ENCODE data around the gene TRMU.
"Not testable (repeated sequence)": the region's sequence is repeated elsewhere in the genome, so short reads cannot be mapped to it uniquely, and the experiment has no call there.

The TRMU gene

GRCh38 chr22:46299101-46299500 is 36.4 kb upstream of the TRMU start:
- Histone ChIP-seq H4K20me1 (peaks cover 18% of the 10 kb centered on the region), H3K36me3 (peaks cover 59% of the 10 kb centered on the region), H3K9ac (peak overlapping the region; percentile 28; the same call in 1 of the 2 replicates), H3K9me3 (no peaks in the 10 kb centered on the region), H3K27me3 (no peaks in the 10 kb centered on the region), H3K4me2 (peak overlapping the region; percentile 88), H3K4me1 (peaks cover 59% of the 10 kb centered on the region), H3K27ac (no peak overlapping the region), H3K4me3 (no peak overlapping the region)
- no peak for TF ChIP-seq Cebpa-rat (IDR thresholded peaks at IDR 0.05)

- Histone ChIP-seq H3K27ac (no peak overlapping the region), H3K4me3 (no peak overlapping the region), H3K9ac (no peak overlapping the region; the same call in 1 of the 2 replicates), H3K4me2 (no peak overlapping the region), H4K20me1 (peaks cover 27% of the 10 kb centered on the region), H3K9me3 (no peaks in the 10 kb centered on the region), H3K36me3 (peaks cover 71% of the 10 kb centered on the region), H3K27me3 (no peaks in the 10 kb centered on the region), H3K4me1 (peaks cover 45% of the 10 kb centered on the region)
- TF ChIP-seq Cebpa-rat (IDR thresholded peaks at IDR 0.05) = no peak
Measured at GRCh38 chr22:46300491-46300890, 35.0 kb upstream of the TRMU start.

GRCh38 chr22:46303347-46303965 is 32.1 kb upstream of the TRMU start:
- Histone ChIP-seq H4K20me1 (peaks cover 38% of the 10 kb centered on the region), H3K4me2 (no peak overlapping the region), H3K9ac (no peak overlapping the region), H3K9me3 (no peaks in the 10 kb centered on the region), H3K36me3 (peaks cover 93% of the 10 kb centered on the region), H3K27ac (no peak overlapping the region), H3K27me3 (no peaks in the 10 kb centered on the region), H3K4me3 (no peak overlapping the region), H3K4me1 (peaks cover 22% of the 10 kb centered on the region)
- TF ChIP-seq Cebpa-rat (IDR thresholded peaks at IDR 0.05) = no peak

- Histone ChIP-seq H3K4me3 (no peak overlapping the region), H4K20me1 (peaks cover 58% of the 10 kb centered on the region), H3K4me2 (no peak overlapping the region), H3K4me1 (peaks cover 5% of the 10 kb centered on the region; the same call in 1 of the 2 replicates), H3K36me3 (peaks cover 96% of the 10 kb centered on the region), H3K9ac (no peak overlapping the region), H3K27me3 (no peaks in the 10 kb centered on the region), H3K27ac (peak overlapping the region; percentile 7; the same call in 1 of the 2 replicates), H3K9me3 (no peaks in the 10 kb centered on the region)
- TF ChIP-seq Cebpa-rat (IDR thresholded peaks at IDR 0.05) = no peak
Measured at GRCh38 chr22:46308283-46308988, 27.1 kb upstream of the TRMU start.

GRCh38 chr22:46309526-46310085 is 25.9 kb upstream of the TRMU start:
- no peak overlapping the region for H3K27ac ChIP-seq
- no peaks in the 10 kb centered on the region for H3K27me3 ChIP-seq
- H3K9me3 ChIP-seq = no peaks in the 10 kb centered on the region
- peaks cover 96% of the 10 kb centered on the region for H3K36me3 ChIP-seq
- H3K4me2 ChIP-seq = no peak overlapping the region
- no peak for TF ChIP-seq Cebpa-rat (IDR thresholded peaks at IDR 0.05)
- H3K9ac ChIP-seq = no peak overlapping the region
- H3K4me1 ChIP-seq = no peaks in the 10 kb centered on the region
- H4K20me1 ChIP-seq = peaks cover 46% of the 10 kb centered on the region
- no peak overlapping the region for H3K4me3 ChIP-seq

GRCh38 chr22:46312056-46312455 is 23.5 kb upstream of the TRMU start:
- Histone ChIP-seq H3K4me2 (no peak overlapping the region), H3K4me1 (no peaks in the 10 kb centered on the region), H3K36me3 (peaks cover 100% of the 10 kb centered on the region), H3K27ac (no peak overlapping the region; the same call in 1 of the 2 replicates), H3K9ac (no peak overlapping the region), H3K27me3 (no peaks in the 10 kb centered on the region), H4K20me1 (peaks cover 36% of the 10 kb centered on the region), H3K4me3 (no peak overlapping the region), H3K9me3 (no peaks in the 10 kb centered on the region)
- no peak for TF ChIP-seq Cebpa-rat (IDR thresholded peaks at IDR 0.05)

GRCh38 chr22:46312848-46313247 is 22.7 kb upstream of the TRMU start:
- not testable (repeated sequence) for H3K4me2 ChIP-seq, H3K9ac ChIP-seq, H3K9me3 ChIP-seq, H3K27me3 ChIP-seq, H3K4me3 ChIP-seq, H3K27ac ChIP-seq, H3K4me1 ChIP-seq
- Histone ChIP-seq H4K20me1 (peaks cover 35% of the 10 kb centered on the region), H3K36me3 (peaks cover 100% of the 10 kb centered on the region)

- H3K9me3 ChIP-seq = no peaks in the 10 kb centered on the region
Measured at GRCh38 chr22:46315976-46316375, 19.5 kb upstream of the TRMU start.

GRCh38 chr22:46317646-46318045 is 17.9 kb upstream of the TRMU start:
- Histone ChIP-seq H3K9ac (no peak overlapping the region), H3K4me1 (no peaks in the 10 kb centered on the region), H3K27ac (no peak overlapping the region), H3K27me3 (no peaks in the 10 kb centered on the region), H4K20me1 (peaks cover 34% of the 10 kb centered on the region; the same call in 1 of the 2 replicates), H3K4me3 (no peak overlapping the region), H3K9me3 (no peaks in the 10 kb centered on the region), H3K36me3 (peaks cover 100% of the 10 kb centered on the region), H3K4me2 (no peak overlapping the region)
- TF ChIP-seq Cebpa-rat (IDR thresholded peaks at IDR 0.05) = no peak

More at GRCh38 chr22:46315976-46316375, 19.5 kb upstream of the TRMU start:
- TF ChIP-seq Cebpa-rat (IDR thresholded peaks at IDR 0.05) = no peak
- Histone ChIP-seq H3K9ac (no peak overlapping the region), H3K36me3 (peaks cover 100% of the 10 kb centered on the region), H3K4me1 (no peaks in the 10 kb centered on the region), H4K20me1 (peaks cover 28% of the 10 kb centered on the region; the same call in 1 of the 2 replicates), H3K27me3 (no peaks in the 10 kb centered on the region), H3K4me2 (no peak overlapping the region), H3K27ac (no peak overlapping the region), H3K4me3 (no peak overlapping the region)

- Histone ChIP-seq H3K9me3 (no peaks in the 10 kb centered on the region), H3K4me1 (no peaks in the 10 kb centered on the region), H3K9ac (no peak overlapping the region), H3K27me3 (no peaks in the 10 kb centered on the region), H3K27ac (no peak overlapping the region), H4K20me1 (peaks cover 41% of the 10 kb centered on the region; the same call in 1 of the 2 replicates), H3K4me3 (no peak overlapping the region), H3K4me2 (no peak overlapping the region), H3K36me3 (peaks cover 100% of the 10 kb centered on the region)
- TF ChIP-seq Cebpa-rat (IDR thresholded peaks at IDR 0.05) = no peak
Measured at GRCh38 chr22:46318576-46318975, 16.9 kb upstream of the TRMU start.
